ENCODE results near the gene HMX3.

HMX3 gene

GRCh38 chr10:123135415-123136141, at the start of gene HMX3:
Gene HMX3 (plus strand): TSS chr10:123135970. CDS start chr10:123136051, 81 bp downstream.
- no peak for TF ChIP-seq CTCF (IDR thresholded peaks at IDR 0.05; ENCODE audit: borderline replicate concordance, insufficient read depth, low read depth, low read length)
- H3K4me3 ChIP-seq (ENCODE audit: low read depth, low read length) = peak within 1 kb of the TSS; percentile 77

- no peak overlapping the region for H3K4me3 ChIP-seq (ENCODE audit: low read depth, low read length)
- no peak for TF ChIP-seq CTCF (IDR thresholded peaks at IDR 0.05; ENCODE audit: borderline replicate concordance, insufficient read depth, low read depth, low read length)
These were observed 49.5 kb upstream of the HMX3 start for GRCh38 chr10:123086281-123086680.

- no peak overlapping the region for H3K4me3 ChIP-seq (ENCODE audit: low read depth, low read length)
- no peak for TF ChIP-seq CTCF (IDR thresholded peaks at IDR 0.05; ENCODE audit: borderline replicate concordance, insufficient read depth, low read depth, low read length)
These were observed 48.4 kb upstream of the HMX3 start for GRCh38 chr10:123087348-123087747.

GRCh38 chr10:123087786-123088185, 48.0 kb upstream of the HMX3 start:
- H3K4me3 ChIP-seq (ENCODE audit: low read depth, low read length) = no peak overlapping the region
- TF ChIP-seq CTCF (IDR thresholded peaks at IDR 0.05; ENCODE audit: borderline replicate concordance, insufficient read depth, low read depth, low read length) = no peak

- TF ChIP-seq CTCF (IDR thresholded peaks at IDR 0.05; ENCODE audit: borderline replicate concordance, insufficient read depth, low read depth, low read length) = no peak
These were observed 42.9 kb upstream of the HMX3 start for GRCh38 chr10:123092635-123093414.

GRCh38 chr10:123093489-123093888, 42.3 kb upstream of the HMX3 start:
- TF ChIP-seq CTCF (IDR thresholded peaks at IDR 0.05; ENCODE audit: borderline replicate concordance, insufficient read depth, low read depth, low read length) = no peak
- H3K4me3 ChIP-seq (ENCODE audit: low read depth, low read length) = no peak overlapping the region

More at GRCh38 chr10:123092635-123093414, 42.9 kb upstream of the HMX3 start:
- no peak overlapping the region for H3K4me3 ChIP-seq (ENCODE audit: low read depth, low read length)

Measured in GM12875 (cell line).